Neural cell (in vitro differentiated cells): ENCODE measurements around the gene RNASE4. TPM values are rescaled to one million over a fixed set of nuclear protein-coding genes. Genes with fewer than 3 reads are reported as not detected.

ENCODE experiments used
- H2AFZ ChIP-seq: fragments of 200-600, 300-800 bp; sonication (generic), shearing (Covaris generic); 2 replicates; pipeline ENCODE4 v1.6.0; 2014; ENCODE audit warnings: low read depth, mild to moderate bottlenecking, antibody characterized with exemption, low read length, moderate library complexity
- H3F3A ChIP-seq: fragments of 200-600 bp; shearing (Covaris generic); 2 replicates; pipeline ENCODE4 v1.6.1; 2016; ENCODE audit warnings: mild to moderate bottlenecking, moderate library complexity, mixed read lengths, antibody characterized with exemption, low read length; ENCODE audit not compliant: insufficient read depth, poor library complexity, severe bottlenecking
- H3K27ac ChIP-seq: fragments of 200-600, 300-800 bp; sonication (generic), shearing (Covaris generic); 2 replicates; pipeline ENCODE4 v1.5.1; 2014; ENCODE audit warnings: mild to moderate bottlenecking, low read length, moderate library complexity
- H3K27me3 ChIP-seq: fragments of 300-800, 200-600 bp; sonication (generic), shearing (Covaris generic); 2 replicates; pipeline ENCODE4 v1.6.0; 2014; ENCODE audit warnings: mild to moderate bottlenecking, low read depth, low read length, moderate library complexity; ENCODE audit not compliant: insufficient read depth
- H3K36me3 ChIP-seq: fragments of 300-800, 200-600 bp; sonication (generic), shearing (Covaris generic); 2 replicates; pipeline ENCODE4 v1.5.1; 2014; ENCODE audit warnings: mild to moderate bottlenecking, antibody characterized with exemption, low read length, moderate library complexity; ENCODE audit not compliant: insufficient read depth
- H3K4me2 ChIP-seq: fragments of 300-800, 200-600 bp; sonication (generic), shearing (Covaris generic); 2 replicates; pipeline ENCODE4 v1.6.0; 2014; ENCODE audit warnings: mild to moderate bottlenecking, low read length
- H3K4me3 ChIP-seq: fragments of 300-800, 200-600 bp; sonication (generic), shearing (Covaris generic); 2 replicates; pipeline ENCODE4 v1.5.1; 2014; ENCODE audit warnings: mild to moderate bottlenecking, low read length, moderate library complexity
- H3K79me2 ChIP-seq: fragments of 200-600 bp; shearing (Covaris generic); replicated peaks from 2 replicates; pipeline ENCODE4 v1.6.0; 2014; ENCODE audit warnings: mild to moderate bottlenecking, low read length, moderate library complexity; ENCODE audit not compliant: insufficient read depth
- H3K9ac ChIP-seq: fragments of 300-800, 200-600 bp; sonication (generic), shearing (Covaris generic); 2 replicates; pipeline ENCODE4 v1.6.1; 2016; ENCODE audit warnings: mild to moderate bottlenecking, low read length, mixed read lengths
- H3K9me2 ChIP-seq: fragments of 200-600 bp; shearing (Covaris generic); 2 replicates; pipeline ENCODE4 v1.6.1; 2016; ENCODE audit warnings: mild to moderate bottlenecking, low read length, mixed read lengths; ENCODE audit not compliant: insufficient read depth
- H3K9me3 ChIP-seq: fragments of 200-600, 300-800 bp; sonication (generic), shearing (Covaris generic); 2 replicates; pipeline ENCODE4 v1.6.1; 2016; ENCODE audit warnings: mild to moderate bottlenecking, mixed run types, low read length, moderate library complexity, mixed read lengths
- H4K20me1 ChIP-seq: fragments of 200-600 bp; shearing (Covaris generic); 2 replicates; pipeline ENCODE4 v1.6.1; 2016; ENCODE audit warnings: mild to moderate bottlenecking, mixed run types; ENCODE audit not compliant: insufficient read depth
- EP300 ChIP-seq: fragments of 450-650 bp; conservative IDR thresholded peaks from 2 replicates; pipeline ENCODE4 v1.6.1; 2014; ENCODE audit warnings: antibody characterized with exemption, mild to moderate bottlenecking, moderate library complexity; ENCODE audit not compliant: poor library complexity, severe bottlenecking
- EZH2 ChIP-seq: fragments of 200-600, 300-800 bp; shearing (Covaris generic), sonication (generic); IDR thresholded peaks from 2 replicates; pipeline ENCODE4 v1.6.1; 2014; ENCODE audit warnings: antibody characterized with exemption, low read length, borderline replicate concordance, mild to moderate bottlenecking; ENCODE audit not compliant: insufficient read depth, poor library complexity, severe bottlenecking
- MXI1 ChIP-seq: fragments of 450-650 bp; conservative IDR thresholded peaks from 2 replicates; pipeline ENCODE4 v1.6.1; 2014; ENCODE audit warnings: antibody characterized with exemption, mild to moderate bottlenecking; ENCODE audit not compliant: poor library complexity, severe bottlenecking
- POLR2AphosphoS5 ChIP-seq: IDR thresholded peaks from 2 replicates; pipeline ENCODE4 v1.6.1; 2012
- RAD21 ChIP-seq: fragments of 450-650 bp; conservative IDR thresholded peaks from 2 replicates; pipeline ENCODE4 v1.6.1; 2014; ENCODE audit warnings: antibody characterized with exemption, mild to moderate bottlenecking, moderate library complexity
- SMC3 ChIP-seq: fragments of 450-650 bp; conservative IDR thresholded peaks from 2 replicates; pipeline ENCODE4 v1.6.1; 2014; ENCODE audit warnings: antibody characterized with exemption, mild to moderate bottlenecking, moderate library complexity; ENCODE audit not compliant: poor library complexity
- TAF1 ChIP-seq: IDR thresholded peaks from 2 replicates; pipeline ENCODE4 v1.6.1; 2012; ENCODE audit warnings: low read depth
- polyA plus RNA-seq: library from polyadenylated mRNA; depleted of rRNA; stranded (reverse); fragments of >200 nt; gene quantifications from 2 replicates; pipeline ENCODE4 v1.2.3, GENCODE V29; 2014
- TF ChIP-seq, protein P1 (sequence below): IDR thresholded peaks from 2 replicates; pipeline ENCODE4 v1.6.1; 2012; ENCODE audit warnings: borderline replicate concordance
- TF ChIP-seq, protein P2 (sequence below): fragments of 450-650 bp; IDR thresholded peaks from 2 replicates; pipeline ENCODE4 v1.5.1; 2014; ENCODE audit warnings: antibody characterized with exemption, mild to moderate bottlenecking, moderate library complexity; ENCODE audit not compliant: poor library complexity, severe bottlenecking

RNASE4 gene
- polyA plus RNA-seq, 1 donor from 2014 or later = 1.1 TPM

DNA sequence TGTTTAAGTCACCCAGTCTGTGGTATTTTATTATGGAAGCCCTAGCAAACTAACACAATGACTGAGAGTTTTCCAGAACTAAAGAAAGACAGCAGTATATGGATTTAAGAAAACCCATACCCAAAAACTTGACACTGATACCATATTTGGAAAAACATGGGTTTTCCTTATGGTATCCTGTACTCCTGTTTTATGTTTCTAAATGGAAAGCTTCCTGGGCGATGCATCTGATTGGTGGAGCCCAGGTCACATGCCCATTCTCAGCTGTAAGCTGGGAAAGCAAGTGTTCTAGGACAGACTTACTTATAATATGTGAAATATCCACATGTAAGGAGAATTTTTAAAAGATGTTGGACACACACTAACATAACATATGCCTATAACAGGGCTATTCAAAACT, 4.5 kb upstream of the RNASE4 start:
- Histone ChIP-seq H4K20me1 (no peaks in the 10 kb centered on the region), H3K9me3 (no peaks in the 10 kb centered on the region), H3K9ac (no peak overlapping the region), H3K27ac (no peak overlapping the region), H3K9me2 (no peaks in the 10 kb centered on the region), H3K79me2 (no peaks in the 10 kb centered on the region), H2AFZ (no peak overlapping the region), H3F3A (peaks cover 3% of the 10 kb centered on the region), H3K4me3 (peak overlapping the region; percentile 78), H3K36me3 (no peaks in the 10 kb centered on the region), H3K27me3 (no peaks in the 10 kb centered on the region), H3K4me2 (peak overlapping the region; percentile 87)
- no peak for TF ChIP-seq RAD21
- TF ChIP-seq SMC3 = no peak
- TF ChIP-seq, protein P1, sequence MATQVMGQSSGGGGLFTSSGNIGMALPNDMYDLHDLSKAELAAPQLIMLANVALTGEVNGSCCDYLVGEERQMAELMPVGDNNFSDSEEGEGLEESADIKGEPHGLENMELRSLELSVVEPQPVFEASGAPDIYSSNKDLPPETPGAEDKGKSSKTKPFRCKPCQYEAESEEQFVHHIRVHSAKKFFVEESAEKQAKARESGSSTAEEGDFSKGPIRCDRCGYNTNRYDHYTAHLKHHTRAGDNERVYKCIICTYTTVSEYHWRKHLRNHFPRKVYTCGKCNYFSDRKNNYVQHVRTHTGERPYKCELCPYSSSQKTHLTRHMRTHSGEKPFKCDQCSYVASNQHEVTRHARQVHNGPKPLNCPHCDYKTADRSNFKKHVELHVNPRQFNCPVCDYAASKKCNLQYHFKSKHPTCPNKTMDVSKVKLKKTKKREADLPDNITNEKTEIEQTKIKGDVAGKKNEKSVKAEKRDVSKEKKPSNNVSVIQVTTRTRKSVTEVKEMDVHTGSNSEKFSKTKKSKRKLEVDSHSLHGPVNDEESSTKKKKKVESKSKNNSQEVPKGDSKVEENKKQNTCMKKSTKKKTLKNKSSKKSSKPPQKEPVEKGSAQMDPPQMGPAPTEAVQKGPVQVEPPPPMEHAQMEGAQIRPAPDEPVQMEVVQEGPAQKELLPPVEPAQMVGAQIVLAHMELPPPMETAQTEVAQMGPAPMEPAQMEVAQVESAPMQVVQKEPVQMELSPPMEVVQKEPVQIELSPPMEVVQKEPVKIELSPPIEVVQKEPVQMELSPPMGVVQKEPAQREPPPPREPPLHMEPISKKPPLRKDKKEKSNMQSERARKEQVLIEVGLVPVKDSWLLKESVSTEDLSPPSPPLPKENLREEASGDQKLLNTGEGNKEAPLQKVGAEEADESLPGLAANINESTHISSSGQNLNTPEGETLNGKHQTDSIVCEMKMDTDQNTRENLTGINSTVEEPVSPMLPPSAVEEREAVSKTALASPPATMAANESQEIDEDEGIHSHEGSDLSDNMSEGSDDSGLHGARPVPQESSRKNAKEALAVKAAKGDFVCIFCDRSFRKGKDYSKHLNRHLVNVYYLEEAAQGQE = no peak
- no peak for TF ChIP-seq POLR2AphosphoS5
- TF ChIP-seq, protein P2, sequence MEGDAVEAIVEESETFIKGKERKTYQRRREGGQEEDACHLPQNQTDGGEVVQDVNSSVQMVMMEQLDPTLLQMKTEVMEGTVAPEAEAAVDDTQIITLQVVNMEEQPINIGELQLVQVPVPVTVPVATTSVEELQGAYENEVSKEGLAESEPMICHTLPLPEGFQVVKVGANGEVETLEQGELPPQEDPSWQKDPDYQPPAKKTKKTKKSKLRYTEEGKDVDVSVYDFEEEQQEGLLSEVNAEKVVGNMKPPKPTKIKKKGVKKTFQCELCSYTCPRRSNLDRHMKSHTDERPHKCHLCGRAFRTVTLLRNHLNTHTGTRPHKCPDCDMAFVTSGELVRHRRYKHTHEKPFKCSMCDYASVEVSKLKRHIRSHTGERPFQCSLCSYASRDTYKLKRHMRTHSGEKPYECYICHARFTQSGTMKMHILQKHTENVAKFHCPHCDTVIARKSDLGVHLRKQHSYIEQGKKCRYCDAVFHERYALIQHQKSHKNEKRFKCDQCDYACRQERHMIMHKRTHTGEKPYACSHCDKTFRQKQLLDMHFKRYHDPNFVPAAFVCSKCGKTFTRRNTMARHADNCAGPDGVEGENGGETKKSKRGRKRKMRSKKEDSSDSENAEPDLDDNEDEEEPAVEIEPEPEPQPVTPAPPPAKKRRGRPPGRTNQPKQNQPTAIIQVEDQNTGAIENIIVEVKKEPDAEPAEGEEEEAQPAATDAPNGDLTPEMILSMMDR = no peak
- TF ChIP-seq TAF1 = no peak
- no peak for TF ChIP-seq EP300
- TF ChIP-seq MXI1 = no peak
- no peak for TF ChIP-seq EZH2

DNA sequence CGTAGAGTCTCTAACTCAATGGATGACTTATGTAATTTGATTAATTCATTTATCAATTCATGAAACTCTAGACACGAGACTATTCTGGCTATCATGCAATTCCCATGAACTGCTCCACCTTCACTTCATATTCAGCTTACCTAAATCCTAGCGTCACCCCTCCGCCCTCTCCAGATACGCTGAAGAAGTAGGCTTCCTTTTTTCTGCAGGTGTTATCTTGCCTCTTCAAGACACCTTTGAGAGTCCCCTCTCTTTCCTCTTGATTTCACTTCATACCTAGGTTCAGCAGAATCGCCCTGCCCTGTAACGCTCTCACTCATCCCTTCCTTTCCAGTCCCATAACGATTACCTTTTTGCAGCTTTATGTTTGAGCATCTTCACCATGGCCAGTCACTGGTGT, 4.0 kb upstream of the RNASE4 start:
- H3K9me3 ChIP-seq = no peaks in the 10 kb centered on the region
- peak overlapping the region; percentile 96 for H3K9ac ChIP-seq
- H3F3A ChIP-seq = peaks cover 3% of the 10 kb centered on the region
- no peaks in the 10 kb centered on the region for H3K9me2 ChIP-seq
- H3K27me3 ChIP-seq = no peaks in the 10 kb centered on the region
- no peaks in the 10 kb centered on the region for H3K36me3 ChIP-seq
- H3K4me2 ChIP-seq = peak overlapping the region; percentile 87
- no peak overlapping the region for H2AFZ ChIP-seq
- H3K27ac ChIP-seq = peak overlapping the region; percentile 95
- peak overlapping the region; percentile 78 for H3K4me3 ChIP-seq
- TF ChIP-seq SMC3 = no peak
- TF ChIP-seq POLR2AphosphoS5 = no peak
- no peak for TF ChIP-seq MXI1
- TF ChIP-seq TAF1 = no peak
- TF ChIP-seq RAD21 = no peak
- no peak for TF ChIP-seq EZH2
- TF ChIP-seq, protein P1 = no peak
- TF ChIP-seq, protein P2 = no peak
- TF ChIP-seq EP300 = no peak
- no peaks in the 10 kb centered on the region for H4K20me1 ChIP-seq
- H3K79me2 ChIP-seq = no peaks in the 10 kb centered on the region
